B cell (primary cell): ENCODE measurements around the gene COPZ1. TPM values are rescaled to one million over a fixed set of nuclear protein-coding genes. Genes with fewer than 3 reads are reported as not detected.

Source experiments
- ATAC-seq: fragments of 200-7000 bp; cut with Tn5 transposase; one replicate; pipeline ENCODE4 v1.10.0; 2021; ENCODE audit warnings: low read depth, mild to moderate bottlenecking, moderate number of reproducible peaks, moderate library complexity
- CTCF ChIA-PET: fragments of 350-600 bp; sonication (Branson Sonifier 250); formaldehyde crosslinking; loops from one replicate; lab custom pipeline; 2021; ENCODE audit warnings: antibody characterized with exemption, inconsistent platforms; lab: Charles Lee
- POLR2A ChIA-PET: fragments of 350-600 bp; sonication (Branson Sonifier 250); formaldehyde crosslinking; loops from one replicate; lab custom pipeline; 2021; ENCODE audit warnings: antibody characterized with exemption; lab: Charles Lee
- DNase-seq: peaks from one replicate; pipeline ENCODE4 v3.0.0; 2013
- H2AFZ ChIP-seq: 2 replicates; pipeline ENCODE4 v1.6.1; 2012; ENCODE audit warnings: mild to moderate bottlenecking, low read depth, low read length; ENCODE audit not compliant: insufficient read depth, poor library complexity, severe bottlenecking
- H3K27ac ChIP-seq, 2 donors: 1 replicate in 1 of 2; 2 replicates in 1 of 2; pipeline ENCODE4 v1.5.1; 2012 to 2013; ENCODE audit warnings: low read length in 2 of 2, mild to moderate bottlenecking in 2 of 2, moderate library complexity in 1 of 2
- H3K27me3 ChIP-seq, 4 experiments: fragments of 200-600 bp in 1 of 4; sonication (generic) in 1 of 4; replicated peaks in 1 of 4; 1 replicate in 2 of 4; 2 replicates in 2 of 4; pipeline versions ENCODE4 v1.6.1 to v1.7.0; 2013 to 2016; ENCODE audit warnings: low read length in 3 of 4, mild to moderate bottlenecking in 2 of 4, mixed read lengths in 1 of 4, moderate library complexity in 1 of 4; ENCODE audit not compliant: insufficient read depth in 4 of 4, control insufficient read depth in 3 of 4; ENCODE audit errors: control extremely low read depth in 1 of 4
- H3K36me3 ChIP-seq, 2 experiments: replicated peaks in 1 of 2; 1 replicate in 1 of 2; 2 replicates in 1 of 2; pipeline versions ENCODE4 v1.6.1 to v1.7.1; 2013; ENCODE audit warnings: low read length in 1 of 2; ENCODE audit not compliant: insufficient read depth in 2 of 2, control insufficient read depth in 1 of 2; ENCODE audit errors: control extremely low read depth in 1 of 2, extremely low read depth in 1 of 2
- H3K4me1 ChIP-seq, 2 donors: fragments of 200-600 bp in 1 of 2; sonication (generic) in 1 of 2; 1 replicate in 1 of 2; 2 replicates in 1 of 2; pipeline versions ENCODE4 v1.5.1 to v1.6.1; 2013 to 2017; ENCODE audit warnings: low read length in 2 of 2; ENCODE audit not compliant: control insufficient read depth in 2 of 2, insufficient read depth in 2 of 2
- H3K4me2 ChIP-seq: replicated peaks from 2 replicates; pipeline ENCODE3; 2012; ENCODE audit warnings: mild to moderate bottlenecking, low read depth, low read length; ENCODE audit not compliant: poor library complexity, severe bottlenecking
- H3K4me3 ChIP-seq, 5 experiments: fragments of 200-600 bp in 1 of 5; sonication (generic) in 1 of 5; 1 replicate in 3 of 5; 2 replicates in 2 of 5; pipeline versions ENCODE4 v1.5.1 to v1.7.0; 2011 to 2016; ENCODE audit warnings: low read length in 4 of 5, mild to moderate bottlenecking in 4 of 5, low read depth in 2 of 5, control low read depth in 1 of 5, moderate library complexity in 1 of 5; ENCODE audit not compliant: insufficient read depth in 1 of 5; ENCODE audit errors: control extremely low read depth in 1 of 5, extremely low read depth in 1 of 5
- H3K79me2 ChIP-seq: fragments of 200-600 bp; sonication (generic); one replicate; pipeline ENCODE4 v1.6.0; 2016; ENCODE audit warnings: low read length; ENCODE audit not compliant: control insufficient read depth, insufficient read depth
- H3K9ac ChIP-seq: fragments of 200-600 bp; sonication (generic); 2 replicates; pipeline ENCODE4 v1.6.1; 2017; ENCODE audit warnings: mild to moderate bottlenecking, low read length, moderate library complexity
- H3K9me3 ChIP-seq, 3 donors: one replicate each; pipeline versions ENCODE4 v1.6.1 to v1.7.1; 2013; ENCODE audit warnings: low read length in 2 of 3; ENCODE audit not compliant: control insufficient read depth in 2 of 3, insufficient read depth in 1 of 3; ENCODE audit errors: control extremely low read depth in 1 of 3
- H4K20me1 ChIP-seq: 2 replicates; pipeline ENCODE4 v1.6.0; 2012; ENCODE audit warnings: mild to moderate bottlenecking, low read length; ENCODE audit not compliant: insufficient read depth, control insufficient read depth, poor library complexity, severe bottlenecking
- H3K27ac Mint-ChIP-seq: one replicate; pipeline ENCODE4 v1.8.0; 2021; ENCODE audit warnings: mixed read lengths
- H3K27me3 Mint-ChIP-seq: one replicate; pipeline ENCODE4 v1.8.0; 2021; ENCODE audit warnings: mixed read lengths
- H3K4me1 Mint-ChIP-seq: one replicate; pipeline ENCODE4 v1.8.0; 2021; ENCODE audit warnings: mixed read lengths
- H3K4me3 Mint-ChIP-seq: one replicate; pipeline ENCODE4 v1.8.0; 2021; ENCODE audit warnings: mixed read lengths
- H3K9me3 Mint-ChIP-seq: one replicate; pipeline ENCODE4 v1.8.0; 2022; ENCODE audit warnings: mixed read lengths; ENCODE audit not compliant: insufficient read depth
- CTCF ChIP-seq: fragments of 200-600 bp; IDR thresholded peaks from one replicate; pipeline ENCODE4 v1.8.0; 2022; ENCODE audit warnings: antibody characterized with exemption, mild to moderate bottlenecking
- EZH2 ChIP-seq: IDR thresholded peaks from 2 replicates; pipeline ENCODE4 v1.6.1; 2012; ENCODE audit warnings: borderline replicate concordance, low read depth, mild to moderate bottlenecking, moderate library complexity, low read length; ENCODE audit not compliant: insufficient read depth, poor library complexity, severe bottlenecking
- WGBS: methylation state at CpG from one replicate; pipeline ENCODE4 v1.1.5; 2013; ENCODE audit warnings: missing lambda C conversion rate; ENCODE audit not compliant: insufficient coverage; 5-methylcytosine and 5-hydroxymethylcytosine counted together
- intact Hi-C: fragments of 100-400 bp; cut with micrococcal nuclease; formaldehyde crosslinking; loops from one replicate; pipeline ENCODE4 v1.10.0; 2022
- polyA plus RNA-seq: library from polyadenylated mRNA; depleted of rRNA; stranded (reverse); fragments of >200 nt; gene quantifications from 2 replicates; pipeline ENCODE4 v1.2.3, GENCODE V29; 2012
- total RNA-seq, 2 donors: library from RNA; stranded (reverse); fragments of 120-200 nt in 1 of 2; gene quantifications; 1 replicate in 1 of 2; 2 replicates in 1 of 2; pipeline versions ENCODE4 v1.2.3 to v1.2.4, GENCODE V29; 2013 to 2022

The COPZ1 gene
- total and polyA plus RNA-seq, 2 donors (not counting 1 experiment from before 2014, with no cell fraction given): 54.9 to 72.1 TPM

GRCh38 chr12:54349036-54349435 lies 24.1 kb downstream of the COPZ1 start:
- H3K36me3 ChIP-seq: peaks cover 0 to 56% of the 10 kb centered on the region in 2 experiments
- CTCF ChIA-PET: no interaction called here

GRCh38 chr12:54349679-54350078 lies 24.7 kb downstream of the COPZ1 start:
- H3K27me3 Mint-ChIP-seq: no peaks in the 10 kb centered on the region
- no peak for DNase-seq
- H3K4me1 ChIP-seq: peaks cover 10 to 11% of the 10 kb centered on the region in 2 donors
- no peak overlapping the region for H3K4me3 Mint-ChIP-seq
- ATAC-seq: no peak
- TF ChIP-seq CTCF: no peak
- TF ChIP-seq EZH2: no peak
- H3K4me1 Mint-ChIP-seq: peaks cover 14% of the 10 kb centered on the region
- H3K27me3 ChIP-seq: no peaks in the 10 kb centered on the region
- intact Hi-C loops: no loop called here
- peaks cover 0 to 56% of the 10 kb centered on the region in 2 experiments for H3K36me3 ChIP-seq
- no peaks in the 10 kb centered on the region for H3K79me2 ChIP-seq
- H3K27ac Mint-ChIP-seq: no peak overlapping the region
- H3K4me3 ChIP-seq: no peak overlapping the region
- CTCF ChIA-PET: interaction anchor here (1.7 to 3.4 kb wide), 2 partner anchors 11 to 101 kb away, joined by 4 to 9 read pairs; no protein-coding TSS in a partner anchor
- no peaks in the 10 kb centered on the region for H3K9me3 Mint-ChIP-seq
- POLR2A ChIA-PET: no interaction called here
- H4K20me1 ChIP-seq: peaks cover 3% of the 10 kb centered on the region
- no peak overlapping the region for H3K4me2 ChIP-seq
- no peak overlapping the region for H3K9ac ChIP-seq
- H3K9me3 ChIP-seq: no peaks in the 10 kb centered on the region
- no peak overlapping the region for H2AFZ ChIP-seq
- H3K27ac ChIP-seq: no peak overlapping the region

More at GRCh38 chr12:54349036-54349435, 24.1 kb downstream of the COPZ1 start:
- Histone ChIP-seq H4K20me1 (peaks cover 3% of the 10 kb centered on the region), H2AFZ (no peak overlapping the region), H3K9ac (no peak overlapping the region), H3K27ac (no peak overlapping the region), H3K9me3 (no peaks in the 10 kb centered on the region), H3K79me2 (no peaks in the 10 kb centered on the region), H3K27me3 (no peaks in the 10 kb centered on the region), H3K4me2 (no peak overlapping the region), H3K4me1 (peaks cover 10 to 12% of the 10 kb centered on the region in 2 donors), H3K4me3 (no peak overlapping the region)
- DNase-seq (no peak), ATAC-seq (no peak)
- intact Hi-C loops: no loop called here
- Mint-ChIP-seq H3K27me3 (no peaks in the 10 kb centered on the region), H3K9me3 (no peaks in the 10 kb centered on the region), H3K4me3 (no peak overlapping the region), H3K4me1 (peaks cover 14% of the 10 kb centered on the region), H3K27ac (no peak overlapping the region)
- WGBS: 100% methylated on average over 2 of the region's 4 CpGs
- POLR2A ChIA-PET: no interaction called here
- TF ChIP-seq CTCF (no peak), EZH2 (no peak)
